Measurements from ENCODE around the gene SLC48A1. TPM values are rescaled to one million over a fixed set of nuclear protein-coding genes. Genes with fewer than 3 reads are reported as not detected.
A peak's percentile ranks its signal among the peaks of the same experiment; 100 is the strongest.

Gene SLC48A1
- total and polyA plus RNA-seq, 12 donors: 12.6 to 31.9 (median 22.1) TPM

DNA sequence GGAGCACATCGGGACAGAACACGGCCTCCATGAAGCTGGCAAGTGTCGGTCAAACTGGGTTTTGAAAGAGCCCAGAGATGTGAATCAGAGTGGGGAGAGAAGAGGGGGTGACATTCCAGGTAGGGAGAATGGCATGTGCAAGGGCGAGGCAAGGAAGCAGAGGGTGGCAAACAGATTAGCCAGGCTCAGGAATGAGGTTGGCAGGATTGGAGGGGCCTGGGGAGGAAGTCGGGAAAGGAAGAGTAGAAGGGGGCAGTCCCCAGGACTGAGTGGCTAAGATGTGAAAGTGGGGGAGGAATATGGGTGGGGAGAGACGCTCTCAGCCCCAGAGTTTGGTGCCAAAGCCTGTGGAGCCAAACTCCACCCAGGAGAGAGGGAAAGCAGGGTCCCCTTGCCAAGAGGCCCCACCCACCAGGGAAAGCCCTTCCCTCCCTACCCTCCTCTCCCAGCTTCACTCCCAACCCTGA is 52.2 kb downstream of the SLC48A1 start:
- WGBS, 2 donors: 55 to 60% methylated on average over 6 of the region's 6 CpGs
- Histone ChIP-seq H3K4me3 (no peak overlapping the region), H3K27ac (peak overlapping the region in 9 of 10 donors; percentile 49 to 100 (median 98)), H3K9me3 (no peaks in the 10 kb centered on the region), H3K27me3 (no peaks in the 10 kb centered on the region), H3K36me3 (no peaks in the 10 kb centered on the region), H3K4me1 (peaks cover 34 to 100% (median 92%) of the 10 kb centered on the region in 9 donors)
- ATAC-seq: peak in 2 of 8 donors; percentile 2 to 3
- TF ChIP-seq, protein P1, sequence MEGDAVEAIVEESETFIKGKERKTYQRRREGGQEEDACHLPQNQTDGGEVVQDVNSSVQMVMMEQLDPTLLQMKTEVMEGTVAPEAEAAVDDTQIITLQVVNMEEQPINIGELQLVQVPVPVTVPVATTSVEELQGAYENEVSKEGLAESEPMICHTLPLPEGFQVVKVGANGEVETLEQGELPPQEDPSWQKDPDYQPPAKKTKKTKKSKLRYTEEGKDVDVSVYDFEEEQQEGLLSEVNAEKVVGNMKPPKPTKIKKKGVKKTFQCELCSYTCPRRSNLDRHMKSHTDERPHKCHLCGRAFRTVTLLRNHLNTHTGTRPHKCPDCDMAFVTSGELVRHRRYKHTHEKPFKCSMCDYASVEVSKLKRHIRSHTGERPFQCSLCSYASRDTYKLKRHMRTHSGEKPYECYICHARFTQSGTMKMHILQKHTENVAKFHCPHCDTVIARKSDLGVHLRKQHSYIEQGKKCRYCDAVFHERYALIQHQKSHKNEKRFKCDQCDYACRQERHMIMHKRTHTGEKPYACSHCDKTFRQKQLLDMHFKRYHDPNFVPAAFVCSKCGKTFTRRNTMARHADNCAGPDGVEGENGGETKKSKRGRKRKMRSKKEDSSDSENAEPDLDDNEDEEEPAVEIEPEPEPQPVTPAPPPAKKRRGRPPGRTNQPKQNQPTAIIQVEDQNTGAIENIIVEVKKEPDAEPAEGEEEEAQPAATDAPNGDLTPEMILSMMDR (IDR thresholded peaks at IDR 0.05): no peak
- peak in 1 of 2 donors; percentile 53 for DNase-seq
- intact Hi-C loops (cut with DNase I): no loop called here

DNA sequence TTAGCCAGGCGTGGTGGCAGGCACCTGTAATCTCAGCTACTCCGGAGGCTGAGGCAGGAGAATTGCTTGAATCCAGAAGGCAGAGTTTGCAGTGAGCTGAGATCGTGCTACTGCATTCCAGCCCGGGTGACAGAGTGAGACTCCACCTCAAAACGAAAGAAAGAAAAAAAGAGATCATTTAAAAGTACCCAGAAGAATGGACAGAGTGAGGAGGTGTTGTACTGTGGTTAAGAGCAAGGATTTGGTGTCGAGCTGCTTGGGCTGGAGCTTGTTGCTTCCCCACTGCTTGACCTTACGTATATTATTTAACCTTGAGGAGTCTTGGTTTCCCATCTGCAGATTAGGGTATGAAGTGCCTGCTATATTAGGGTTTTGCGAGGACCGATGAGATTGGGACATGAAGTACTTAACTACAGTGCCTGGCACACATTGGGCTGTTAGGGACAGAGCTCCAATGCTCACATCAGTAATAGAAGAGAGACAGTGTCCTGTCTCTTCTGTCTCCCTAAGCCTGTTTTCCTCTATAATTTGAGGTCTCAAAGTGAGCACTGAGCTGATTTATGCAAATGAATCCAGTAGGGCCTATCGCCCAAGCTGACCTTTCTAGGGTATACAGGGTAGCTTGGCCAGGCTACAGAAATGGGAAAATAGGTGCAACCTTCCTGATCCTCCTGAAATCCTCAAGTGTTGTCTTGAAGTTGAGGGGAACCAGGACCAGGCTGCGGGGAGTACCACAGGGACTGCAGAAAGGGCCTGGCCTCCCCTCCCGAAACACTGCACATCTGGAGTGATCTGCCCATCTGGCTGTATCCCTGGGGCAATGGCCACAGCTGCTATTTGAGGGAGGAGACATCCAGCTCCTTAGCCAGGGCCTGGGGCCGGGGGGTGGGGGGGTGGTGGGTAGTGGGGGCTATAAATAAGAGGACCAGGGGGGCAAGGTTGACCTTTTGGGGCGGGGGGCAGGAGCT is 55.3 kb downstream of the SLC48A1 start:
- H3K27ac ChIP-seq: peak overlapping the region; percentile 70 to 99 (median 89)
- intact Hi-C loops (cut with DNase I): no loop called here
- H3K4me1 ChIP-seq: peaks cover 18 to 83% (median 75%) of the 10 kb centered on the region in 9 donors
- DNase-seq (peak in 1 of 2 donors; percentile 57), ATAC-seq (peak; percentile 46 to 82 (median 66))
- TF ChIP-seq, protein P1 (IDR thresholded peaks at IDR 0.05): no peak
- 42 to 46% methylated on average over 14 of the region's 14 CpGs for WGBS, 2 donors
- H3K9me3 ChIP-seq: no peaks in the 10 kb centered on the region
- H3K4me3 ChIP-seq: no peak overlapping the region
- H3K36me3 ChIP-seq: no peaks in the 10 kb centered on the region
- H3K27me3 ChIP-seq: no peaks in the 10 kb centered on the region

DNA sequence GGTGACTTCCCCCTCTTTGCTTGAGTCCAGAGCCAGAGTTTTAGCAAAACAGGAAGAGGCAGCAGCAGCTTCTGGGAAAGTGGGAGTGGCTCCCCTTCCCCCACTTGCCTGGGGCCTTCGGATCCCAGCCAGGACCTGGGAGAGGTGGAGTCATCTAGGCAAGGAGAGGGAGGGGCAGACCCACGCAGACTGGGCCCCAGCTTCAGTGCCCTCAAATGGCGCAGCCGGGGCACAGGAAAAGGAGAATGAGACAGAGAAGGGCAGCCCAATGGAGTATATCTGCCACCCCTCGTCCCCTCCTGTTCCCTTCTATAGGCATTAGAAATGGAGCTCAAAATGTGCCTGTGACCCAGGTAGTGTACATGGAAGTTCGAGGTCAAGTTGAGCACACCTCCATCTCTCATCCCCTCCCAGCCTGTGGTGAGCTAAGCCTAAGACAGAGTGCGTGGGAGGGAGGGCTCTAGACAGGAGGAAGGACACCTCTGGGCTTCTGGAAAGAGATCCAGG is 56.0 kb downstream of the SLC48A1 start:
- ATAC-seq: peak; percentile 82 to 92 (median 86)

DNA sequence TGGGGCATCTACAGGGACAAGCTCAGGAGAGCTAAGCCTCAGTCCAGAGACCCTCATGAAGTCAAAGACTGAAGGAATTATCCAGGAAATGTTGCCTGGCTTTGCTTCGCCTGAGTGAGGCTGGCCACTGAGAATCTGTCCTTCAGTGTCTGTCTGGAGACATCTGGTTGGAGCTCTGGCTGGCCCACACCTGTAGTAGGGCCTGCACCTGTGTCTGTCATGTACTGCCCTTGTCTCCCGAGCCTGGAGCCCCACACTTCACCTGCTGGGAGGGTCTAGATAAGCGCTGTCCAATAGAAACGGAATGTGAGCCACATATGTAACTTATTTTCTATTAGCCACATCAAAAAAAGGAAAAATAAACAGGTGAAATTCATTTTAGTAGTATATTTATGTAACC is 56.5 kb downstream of the SLC48A1 start:
- Histone ChIP-seq H3K4me1 (peaks cover 18 to 76% (median 64%) of the 10 kb centered on the region in 9 donors), H3K27me3 (no peaks in the 10 kb centered on the region), H3K4me3 (no peak overlapping the region), H3K36me3 (no peaks in the 10 kb centered on the region), H3K9me3 (no peaks in the 10 kb centered on the region), H3K27ac (peak overlapping the region; percentile 70 to 99 (median 89))
- WGBS, 2 donors: 51 to 93% methylated on average over 4 of the region's 4 CpGs
- no peak for ATAC-seq
- TF ChIP-seq, protein P1 (IDR thresholded peaks at IDR 0.05): no peak
- no peak for DNase-seq
- intact Hi-C loops (cut with DNase I): no loop called here

More for the DNA sequence above, 56.0 kb downstream of the SLC48A1 start:
- TF ChIP-seq, protein P1 (IDR thresholded peaks at IDR 0.05): no peak
- Histone ChIP-seq H3K36me3 (no peaks in the 10 kb centered on the region), H3K9me3 (no peaks in the 10 kb centered on the region), H3K27ac (peak overlapping the region; percentile 70 to 99 (median 89)), H3K4me3 (peak overlapping the region in 2 of 10 donors; percentile 5 to 27), H3K4me1 (peaks cover 18 to 76% (median 70%) of the 10 kb centered on the region in 9 donors), H3K27me3 (no peaks in the 10 kb centered on the region)
- 32 to 57% methylated on average over 4 to 7 of the region's 7 CpGs for WGBS, 2 donors
- peak; percentile 84 to 88 for DNase-seq
- intact Hi-C loops (cut with DNase I): no loop called here

Data from heart right ventricle (tissue), 16 donors.